CD4-positive, alpha-beta T cell (primary cell): ENCODE results near the gene SSBP3. TPM values are rescaled to one million over a fixed set of nuclear protein-coding genes. Genes with fewer than 3 reads are reported as not detected.

Experiments used
- ATAC-seq: fragments of 200-7000 bp; cut with Tn5 transposase; one replicate; pipeline ENCODE4 v1.10.0; 2022; ENCODE audit warnings: mild to moderate bottlenecking; ENCODE audit not compliant: poor library complexity
- CTCF ChIA-PET: fragments of 350-600 bp; sonication (Branson Sonifier 250); formaldehyde crosslinking; loops from one replicate; lab custom pipeline; 2021; ENCODE audit warnings: antibody characterized with exemption, inconsistent platforms; lab: Charles Lee
- POLR2A ChIA-PET: fragments of 350-600 bp; sonication (Branson Sonifier 250); formaldehyde crosslinking; loops from one replicate; lab custom pipeline; 2021; ENCODE audit warnings: antibody characterized with exemption, inconsistent platforms; lab: Charles Lee
- DNase-seq, 14 experiments: peaks; one replicate each; pipeline ENCODE4 v3.0.0-alpha.2; 2013 to 2020; ENCODE audit warnings: mixed read lengths in 2 of 14
- H3K27ac ChIP-seq, 2 donors: one replicate each; pipeline versions ENCODE4 v1.5.1 to v1.7.0; 2013; ENCODE audit warnings: low read length in 2 of 2, low read depth in 1 of 2, mild to moderate bottlenecking in 1 of 2
- H3K27me3 ChIP-seq, 2 experiments: 1 replicate in 1 of 2; 2 replicates in 1 of 2; pipeline versions ENCODE4 v1.6.1 to v1.7.0; 2013; ENCODE audit warnings: low read length in 2 of 2, control low read depth in 1 of 2, mild to moderate bottlenecking in 1 of 2, moderate library complexity in 1 of 2; ENCODE audit not compliant: insufficient read depth in 2 of 2, control insufficient read depth in 1 of 2
- H3K36me3 ChIP-seq: one replicate; pipeline ENCODE4 v1.6.1; 2013; ENCODE audit warnings: low read length, control low read depth; ENCODE audit not compliant: insufficient read depth
- H3K4me1 ChIP-seq: one replicate; pipeline ENCODE4 v1.6.1; 2013; ENCODE audit warnings: low read length, control low read depth; ENCODE audit not compliant: insufficient read depth
- H3K4me3 ChIP-seq: one replicate; pipeline ENCODE4 v1.5.1; 2013; ENCODE audit warnings: mild to moderate bottlenecking, low read length, moderate library complexity
- H3K9me3 ChIP-seq, 2 experiments: 1 replicate in 1 of 2; 2 replicates in 1 of 2; pipeline versions ENCODE4 v1.6.1 to v1.7.0; 2013; ENCODE audit warnings: low read length in 2 of 2, mild to moderate bottlenecking in 2 of 2, control low read depth in 1 of 2, moderate library complexity in 1 of 2; ENCODE audit not compliant: control insufficient read depth in 1 of 2, insufficient read depth in 1 of 2
- H3K27ac Mint-ChIP-seq: one replicate; pipeline ENCODE4 v1.8.0; 2020; ENCODE audit warnings: mixed read lengths
- H3K27me3 Mint-ChIP-seq: one replicate; pipeline ENCODE4 v1.8.0; 2021; ENCODE audit warnings: mixed read lengths
- H3K36me3 Mint-ChIP-seq: one replicate; pipeline ENCODE4 v1.8.0; 2021; ENCODE audit warnings: low read depth, mixed read lengths
- H3K4me1 Mint-ChIP-seq: one replicate; pipeline ENCODE4 v1.8.0; 2021; ENCODE audit warnings: low read depth, mixed read lengths
- H3K4me3 Mint-ChIP-seq: one replicate; pipeline ENCODE4 v1.8.0; 2020; ENCODE audit warnings: mild to moderate bottlenecking, mixed read lengths
- H3K9me3 Mint-ChIP-seq: one replicate; pipeline ENCODE4 v1.8.0; 2020; ENCODE audit warnings: mixed read lengths
- CTCF ChIP-seq: fragments of 200-600 bp; IDR thresholded peaks from one replicate; pipeline ENCODE4 v1.8.0; 2022; ENCODE audit warnings: antibody characterized with exemption, mild to moderate bottlenecking
- intact Hi-C, 2 experiments: fragments of 100-400 bp; cut with DNase I in 1 of 2; cut with micrococcal nuclease in 1 of 2; formaldehyde crosslinking; loops; one replicate each; pipeline versions ENCODE4 v1.15.1 to v1.9.0; 2023 to 2025; cut with DNase I, micrococcal nuclease
- total RNA-seq, 174 experiments: library from RNA in 2 of 174; stranded (reverse) in 2 of 174; gene quantifications; one replicate each; pipeline ENCODE4 v1.2.3 and lab custom pipeline; 2021 to 2026

Gene SSBP3
- total RNA-seq, 2 experiments from 2014 or later: 50.6 to 52.4 TPM

GRCh38 chr1:54335011-54335754 is 71.0 kb downstream of the SSBP3 start:
- Mint-ChIP-seq H3K4me3 (no peak overlapping the region), H3K36me3 (peaks cover 5% of the 10 kb centered on the region), H3K27ac (no peak overlapping the region), H3K27me3 (no peaks in the 10 kb centered on the region), H3K4me1 (peaks cover 75% of the 10 kb centered on the region), H3K9me3 (no peaks in the 10 kb centered on the region)
- intact Hi-C loops: loop anchor here in 1 of 2 experiments (5.0 kb wide), 1 partner anchor 38 kb away; no protein-coding TSS in a partner anchor
- no peak for TF ChIP-seq CTCF
- no peak overlapping the region for H3K4me3 ChIP-seq
- H3K36me3 ChIP-seq: peaks cover 8% of the 10 kb centered on the region
- no peak overlapping the region for H3K27ac ChIP-seq
- ATAC-seq: no peak
- POLR2A ChIA-PET: no interaction called here
- CTCF ChIA-PET: interaction anchor here (1.0 kb wide), 1 partner anchor 63 kb away, joined by 4 read pairs; no protein-coding TSS in a partner anchor
- no peaks in the 10 kb centered on the region for H3K27me3 ChIP-seq
- DNase-seq: no peak
- H3K4me1 ChIP-seq: peaks cover 51% of the 10 kb centered on the region
- H3K9me3 ChIP-seq: no peaks in the 10 kb centered on the region

GRCh38 chr1:54332781-54333585 is 73.2 kb downstream of the SSBP3 start:
- H3K36me3 Mint-ChIP-seq: peaks cover 5% of the 10 kb centered on the region
- no peak overlapping the region for H3K4me3 Mint-ChIP-seq
- peak overlapping the region; percentile 6 for H3K27ac Mint-ChIP-seq
- no peak for TF ChIP-seq CTCF
- DNase-seq (no peak), ATAC-seq (no peak)
- Histone ChIP-seq H3K9me3 (no peaks in the 10 kb centered on the region), H3K36me3 (peaks cover 8% of the 10 kb centered on the region), H3K27me3 (no peaks in the 10 kb centered on the region), H3K4me1 (peaks cover 59% of the 10 kb centered on the region), H3K4me3 (no peak overlapping the region), H3K27ac (no peak overlapping the region)
- peaks cover 78% of the 10 kb centered on the region for H3K4me1 Mint-ChIP-seq
- intact Hi-C loops: no loop called here
- ChIA-PET POLR2A (no interaction called here), CTCF (no interaction called here)
- H3K9me3 Mint-ChIP-seq: no peaks in the 10 kb centered on the region
- H3K27me3 Mint-ChIP-seq: no peaks in the 10 kb centered on the region

- Mint-ChIP-seq H3K4me3 (no peak overlapping the region), H3K27ac (peak overlapping the region; percentile 31), H3K27me3 (no peaks in the 10 kb centered on the region), H3K9me3 (no peaks in the 10 kb centered on the region), H3K36me3 (peaks cover 5% of the 10 kb centered on the region), H3K4me1 (peaks cover 86% of the 10 kb centered on the region)
- Histone ChIP-seq H3K4me3 (no peak overlapping the region), H3K36me3 (peaks cover 8% of the 10 kb centered on the region), H3K4me1 (peaks cover 56% of the 10 kb centered on the region), H3K27me3 (no peaks in the 10 kb centered on the region), H3K9me3 (no peaks in the 10 kb centered on the region), H3K27ac (no peak overlapping the region)
- TF ChIP-seq CTCF: no peak
- CTCF ChIA-PET: no interaction called here
- POLR2A ChIA-PET: no interaction called here
- DNase-seq: no peak
- intact Hi-C loops: no loop called here
- ATAC-seq: no peak
Measured at GRCh38 chr1:54331843-54332463, 74.2 kb downstream of the SSBP3 start.
